ENCODE data around the gene ZNF469. TPM values are rescaled to one million over a fixed set of nuclear protein-coding genes. Genes with fewer than 3 reads are reported as not detected.

The ZNF469 gene
- total and polyA plus RNA-seq, 9 of the 15 experiments (the other 6 are each of a cell fraction or from before 2014, with no cell fraction given): 0.01 to 0.04 TPM; not detected in 7

GRCh38 chr16:88333848-88334777 lies 48.6 kb upstream of the ZNF469 start (continued):
- TF ChIP-seq BCLAF1 (IDR thresholded peaks at IDR 0.05; ENCODE audit: borderline replicate concordance in 1 of 2, control insufficient read depth in 1 of 2, low read depth in 2 of 2, low read length in 1 of 2): peak in 1 of 2 experiments; percentile 79; a peak in 1 of 4 replicates
- no peak for TF ChIP-seq NFYB (IDR thresholded peaks at IDR 0.05; ENCODE audit: extremely low read depth, insufficient read length)
- peak; percentile 59; the same call in 1 of the 2 replicates for TF ChIP-seq SMARCA4 (IDR thresholded peaks at IDR 0.05)
- no peak for TF ChIP-seq ZNF518B (CRISPR knock-in tag; IDR thresholded peaks at IDR 0.05)
- TF ChIP-seq ZNF146 (CRISPR knock-in tag; IDR thresholded peaks at IDR 0.05; ENCODE audit: unreplicated experiment): no peak
- TF ChIP-seq ELF2 (CRISPR knock-in tag; IDR thresholded peaks at IDR 0.05): no peak
- no peak for TF ChIP-seq YY1 (IDR thresholded peaks at IDR 0.05; ENCODE audit: borderline replicate concordance in 1 of 3, control insufficient read depth in 1 of 3, extremely low read depth in 1 of 3, insufficient read depth in 3 of 3, insufficient read length in 1 of 3, insufficient replicate concordance in 2 of 3, low read depth in 1 of 3, low read length in 2 of 3)
- TF ChIP-seq STAT5B (CRISPR knock-in tag; IDR thresholded peaks at IDR 0.05): no peak
- no peak for TF ChIP-seq ZBTB43 (CRISPR knock-in tag; IDR thresholded peaks at IDR 0.05)
- TF ChIP-seq ZNF609 (CRISPR knock-in tag; IDR thresholded peaks at IDR 0.05; ENCODE audit: borderline replicate concordance): no peak
- no peak for TF ChIP-seq NR2F6 (CRISPR knock-in tag; IDR thresholded peaks at IDR 0.05)
- TF ChIP-seq EGR1 (conservative IDR thresholded peaks at IDR 0.05): no peak

All from K562 (cell line).